Vagina (tissue), 2 donors: ENCODE results near the gene ATP8B1. TPM values are rescaled to one million over a fixed set of nuclear protein-coding genes. Genes with fewer than 3 reads are reported as not detected.

Experiments used
- DNase-seq, 2 donors: peaks; one replicate each; pipeline ENCODE4 v3.0.0-alpha.2; 2017; ENCODE audit errors: extremely low spot score in 2 of 2
- H3K27ac ChIP-seq: fragments of 200-600 bp; sonication (generic); one replicate; pipeline ENCODE4 v1.5.1; 2019
- H3K27me3 ChIP-seq: fragments of 200-600 bp; sonication (generic); one replicate; pipeline ENCODE4 v1.5.1; 2019
- H3K36me3 ChIP-seq, 2 donors: fragments of 200-600 bp; sonication (generic); one replicate each; pipeline ENCODE4 v1.5.1; 2017 to 2019
- H3K4me1 ChIP-seq: fragments of 200-600 bp; sonication (generic); one replicate; pipeline ENCODE4 v1.5.1; 2019
- H3K4me3 ChIP-seq, 2 donors: fragments of 200-600 bp; sonication (generic); 1 replicate in 1 of 2; 2 replicates in 1 of 2; pipeline ENCODE4 v1.5.1; 2016 to 2019
- H3K9me3 ChIP-seq: fragments of 200-600 bp; sonication (generic); one replicate; pipeline ENCODE4 v1.5.1; 2019
- CTCF ChIP-seq, 3 experiments: fragments of 450-650 bp in 2 of 3; fragments of 200-600 bp in 1 of 3; sonication (generic) in 1 of 3; IDR thresholded peaks; one replicate each; pipeline ENCODE4 v1.5.1; 2017 to 2019; ENCODE audit warnings: antibody characterized with exemption in 3 of 3, mild to moderate bottlenecking in 2 of 3, moderate library complexity in 2 of 3
- POLR2A ChIP-seq, 2 donors: fragments of 450-650 bp; IDR thresholded peaks; one replicate each; pipeline ENCODE4 v1.6.1; 2017; ENCODE audit warnings: antibody characterized with exemption in 2 of 2, mild to moderate bottlenecking in 2 of 2, moderate library complexity in 2 of 2
- POLR2AphosphoS5 ChIP-seq, 2 donors: sonication (generic); formaldehyde crosslinking; IDR thresholded peaks; one replicate each; pipeline ENCODE4 v1.9.0; 2017; ENCODE audit warnings: antibody characterized with exemption in 2 of 2, mild to moderate bottlenecking in 2 of 2, low read depth in 1 of 2; ENCODE audit not compliant: insufficient read depth in 1 of 2
- intact Hi-C: fragments of 100-400 bp; cut with DNase I; formaldehyde crosslinking; loops from one replicate; pipeline ENCODE4 v1.15.1; 2023
- total RNA-seq: library from RNA; depleted of rRNA; stranded (reverse); fragments of >200 nt; gene quantifications from one replicate; pipeline ENCODE4 v1.2.3, GENCODE V29; 2016

ATP8B1 gene
- total RNA-seq, 1 donor from 2014 or later = 41.5 TPM

- intact Hi-C loops = no loop called here
- Histone ChIP-seq H3K27ac (peak overlapping the region; percentile 72), H3K4me1 (peaks cover 86% of the 10 kb centered on the region)
Measured at GRCh38 chr18:57776767-57777166, 26.3 kb downstream of the ATP8B1 start.

GRCh38 chr18:57776354-57776753, 26.8 kb downstream of the ATP8B1 start:
- no peak overlapping the region for H3K4me3 ChIP-seq
- H3K36me3 ChIP-seq = no peaks in the 10 kb centered on the region
- intact Hi-C loops = no loop called here
- H3K27me3 ChIP-seq = no peaks in the 10 kb centered on the region
- H3K4me1 ChIP-seq = peaks cover 86% of the 10 kb centered on the region
- TF ChIP-seq POLR2A (IDR thresholded peaks at IDR 0.05) (no peak), POLR2AphosphoS5 (IDR thresholded peaks at IDR 0.05; ENCODE audit: insufficient read depth in 1 of 2, low read depth in 1 of 2) (no peak), CTCF (IDR thresholded peaks at IDR 0.05) (no peak)
- no peaks in the 10 kb centered on the region for H3K9me3 ChIP-seq
- no peak for DNase-seq
- H3K27ac ChIP-seq = peak overlapping the region; percentile 72

More at GRCh38 chr18:57776767-57777166, 26.3 kb downstream of the ATP8B1 start:
- TF ChIP-seq POLR2A (IDR thresholded peaks at IDR 0.05) = no peak
- peak in 1 of 2 donors; percentile 16 for TF ChIP-seq POLR2AphosphoS5 (IDR thresholded peaks at IDR 0.05; ENCODE audit: insufficient read depth in 1 of 2, low read depth in 1 of 2)
- TF ChIP-seq CTCF (IDR thresholded peaks at IDR 0.05) = no peak
- H3K36me3 ChIP-seq = no peaks in the 10 kb centered on the region
- no peak overlapping the region for H3K4me3 ChIP-seq
- H3K27me3 ChIP-seq = no peaks in the 10 kb centered on the region
- no peaks in the 10 kb centered on the region for H3K9me3 ChIP-seq
- no peak for DNase-seq

- H3K27ac ChIP-seq = peak overlapping the region; percentile 72
- H3K4me1 ChIP-seq = peaks cover 85% of the 10 kb centered on the region
- no peaks in the 10 kb centered on the region for H3K27me3 ChIP-seq
- intact Hi-C loops = no loop called here
- no peak overlapping the region for H3K4me3 ChIP-seq
- no peaks in the 10 kb centered on the region for H3K9me3 ChIP-seq
- DNase-seq = no peak
- no peak for TF ChIP-seq POLR2A (IDR thresholded peaks at IDR 0.05)
- TF ChIP-seq POLR2AphosphoS5 (IDR thresholded peaks at IDR 0.05; ENCODE audit: insufficient read depth in 1 of 2, low read depth in 1 of 2) = peak in 1 of 2 donors; percentile 60
- H3K36me3 ChIP-seq = no peaks in the 10 kb centered on the region
Measured at GRCh38 chr18:57775937-57776336, 27.2 kb downstream of the ATP8B1 start.

GRCh38 chr18:57772387-57772799, 30.7 kb downstream of the ATP8B1 start:
- TF ChIP-seq POLR2A (IDR thresholded peaks at IDR 0.05) = no peak
- TF ChIP-seq POLR2AphosphoS5 (IDR thresholded peaks at IDR 0.05; ENCODE audit: insufficient read depth in 1 of 2, low read depth in 1 of 2) = no peak
- no peak for TF ChIP-seq CTCF (IDR thresholded peaks at IDR 0.05)
- Histone ChIP-seq H3K9me3 (no peaks in the 10 kb centered on the region), H3K4me3 (no peak overlapping the region), H3K36me3 (no peaks in the 10 kb centered on the region), H3K27ac (peak overlapping the region; percentile 14), H3K27me3 (no peaks in the 10 kb centered on the region), H3K4me1 (peaks cover 92% of the 10 kb centered on the region)
- intact Hi-C loops = no loop called here
- DNase-seq = no peak

- TF ChIP-seq CTCF (IDR thresholded peaks at IDR 0.05) = no peak
- no peak for TF ChIP-seq POLR2A (IDR thresholded peaks at IDR 0.05)
- DNase-seq = no peak
- Histone ChIP-seq H3K4me3 (no peak overlapping the region), H3K36me3 (no peaks in the 10 kb centered on the region), H3K9me3 (no peaks in the 10 kb centered on the region), H3K27me3 (no peaks in the 10 kb centered on the region), H3K27ac (peak overlapping the region; percentile 14), H3K4me1 (peaks cover 91% of the 10 kb centered on the region)
- intact Hi-C loops = no loop called here
Measured at GRCh38 chr18:57771626-57772025, 31.5 kb downstream of the ATP8B1 start.
